Subcutaneous abdominal adipose tissue (tissue), 5 donors: ENCODE measurements around the gene TENT4A.

Experiments
- H3K27ac ChIP-seq: one replicate; pipeline ENCODE4 v1.7.0; 2013; ENCODE audit warnings: low read depth, mild to moderate bottlenecking, inconsistent platforms, low read length, moderate library complexity
- H3K27me3 ChIP-seq, 5 donors: one replicate each; pipeline ENCODE4 v1.7.0; 2013; ENCODE audit warnings: low read length in 5 of 5, inconsistent platforms in 1 of 5; ENCODE audit not compliant: control insufficient read depth in 5 of 5, insufficient read depth in 4 of 5
- H3K36me3 ChIP-seq, 5 donors: one replicate each; pipeline ENCODE4 v1.7.0; 2013; ENCODE audit warnings: low read length in 5 of 5; ENCODE audit not compliant: control insufficient read depth in 5 of 5, insufficient read depth in 5 of 5
- H3K4me1 ChIP-seq, 5 donors: one replicate each; pipeline ENCODE4 v1.7.0; 2013; ENCODE audit warnings: low read length in 5 of 5, mild to moderate bottlenecking in 3 of 5, moderate library complexity in 1 of 5; ENCODE audit not compliant: control insufficient read depth in 5 of 5, insufficient read depth in 5 of 5
- H3K4me3 ChIP-seq, 5 donors: one replicate each; pipeline ENCODE4 v1.7.0; 2013; ENCODE audit warnings: low read length in 5 of 5, low read depth in 1 of 5
- H3K9ac ChIP-seq, 5 donors: one replicate each; pipeline ENCODE4 v1.7.0; 2013; ENCODE audit warnings: low read length in 5 of 5, mild to moderate bottlenecking in 4 of 5, moderate library complexity in 3 of 5
- H3K9me3 ChIP-seq, 5 donors: one replicate each; pipeline ENCODE4 v1.7.0; 2013; ENCODE audit warnings: low read length in 5 of 5; ENCODE audit not compliant: control insufficient read depth in 5 of 5
- donor health status: healthy.
- donor health status: healthy.
- donor health status: healthy.
- donor health status: healthy.
- donor health status: healthy.

Gene TENT4A

DNA sequence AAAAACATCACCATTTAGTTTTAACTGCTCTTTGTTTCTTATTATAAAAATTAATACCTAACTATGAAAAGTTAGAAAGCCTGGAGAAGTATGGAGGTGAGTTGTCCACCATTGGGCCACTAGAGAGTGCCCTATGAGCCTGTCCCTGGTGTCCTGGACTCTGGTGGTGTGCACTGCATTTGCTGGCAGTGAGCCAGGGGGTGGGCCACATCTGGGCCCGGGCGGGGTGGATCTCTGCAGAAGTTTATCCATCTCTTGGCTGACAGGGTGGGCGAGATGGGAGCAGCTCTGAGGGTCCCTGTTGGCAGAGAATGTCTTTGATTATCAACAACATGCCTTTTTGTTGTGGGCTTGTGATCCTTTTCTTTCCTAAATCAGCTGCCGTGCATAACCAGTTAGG is 8.2 kb downstream of the TENT4A start:
- Histone ChIP-seq H3K9ac (peak overlapping the region in 4 of 5 donors; percentile 41 to 65 (median 63)), H3K36me3 (peaks cover 0 to 16% (median 3%) of the 10 kb centered on the region in 5 donors), H3K9me3 (no peaks in the 10 kb centered on the region), H3K4me1 (peaks cover 27 to 91% (median 88%) of the 10 kb centered on the region in 5 donors), H3K4me3 (peak overlapping the region; percentile 48 to 69 (median 58)), H3K27me3 (no peaks in the 10 kb centered on the region), H3K27ac (peak overlapping the region; percentile 88)

DNA sequence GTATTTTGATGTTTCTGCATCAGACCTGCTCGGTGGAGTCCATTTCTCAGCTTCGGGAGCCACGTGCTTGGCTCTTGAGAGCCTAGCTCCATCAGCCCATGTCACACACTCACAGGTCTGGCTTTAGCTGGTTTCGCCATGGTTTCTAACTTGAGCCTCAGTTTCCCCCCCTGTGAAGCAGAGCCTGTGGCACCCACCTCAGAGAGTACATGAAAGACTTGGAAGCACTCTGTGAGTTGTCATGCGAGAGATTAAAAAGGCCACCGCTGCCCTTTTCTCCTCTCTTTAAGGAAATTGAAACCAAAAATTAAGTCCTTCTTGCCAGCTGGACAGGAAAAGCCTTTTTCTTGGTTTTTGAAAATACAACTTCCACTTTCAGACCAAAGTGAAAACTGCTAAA is 8.8 kb downstream of the TENT4A start:
- Histone ChIP-seq H3K4me3 (peak overlapping the region; percentile 48 to 69 (median 58)), H3K4me1 (peaks cover 22 to 91% (median 88%) of the 10 kb centered on the region in 5 donors)

DNA sequence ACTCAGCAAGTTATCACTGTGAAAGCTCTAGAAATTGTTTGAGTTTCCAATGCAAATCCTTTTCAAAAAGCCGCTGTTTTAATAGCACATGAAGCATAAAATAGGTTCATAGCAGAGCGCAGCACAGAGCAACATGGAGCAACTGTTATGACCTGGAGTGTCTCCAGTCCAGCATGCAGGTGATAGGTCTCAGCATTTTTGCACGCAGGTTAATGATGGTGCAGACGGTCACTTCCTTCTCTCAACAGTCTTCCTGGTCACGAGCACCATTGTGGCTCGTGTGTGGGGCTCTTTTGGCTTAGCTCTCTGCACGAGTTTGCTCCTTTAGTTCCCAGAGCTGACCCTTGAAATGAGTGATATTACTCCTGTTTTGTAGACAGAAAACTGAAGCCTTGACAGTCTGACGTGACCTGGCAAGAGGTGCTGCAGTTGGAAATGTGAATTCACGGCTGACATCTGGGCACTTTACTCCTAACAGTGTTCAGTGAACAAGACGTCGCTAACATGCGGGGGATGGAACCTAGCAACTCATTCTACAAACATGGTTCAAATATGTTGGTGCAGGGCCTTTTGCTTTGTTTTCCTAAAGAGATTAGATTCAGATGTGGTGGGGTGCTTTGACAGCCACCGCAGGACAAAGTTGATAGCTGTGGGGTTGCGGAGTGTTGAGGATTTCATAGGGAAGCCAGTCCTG is 10.0 kb downstream of the TENT4A start:
- Histone ChIP-seq H3K9me3 (no peaks in the 10 kb centered on the region), H3K27me3 (no peaks in the 10 kb centered on the region), H3K36me3 (peaks cover 0 to 14% (median 4%) of the 10 kb centered on the region in 5 donors), H3K27ac (no peak overlapping the region), H3K9ac (peak overlapping the region in 1 of 5 donors; percentile 29), H3K4me1 (peaks cover 17 to 91% (median 84%) of the 10 kb centered on the region in 5 donors), H3K4me3 (peak overlapping the region in 1 of 5 donors; percentile 6)

More for the DNA sequence above, 8.8 kb downstream of the TENT4A start:
- Histone ChIP-seq H3K36me3 (peaks cover 0 to 16% (median 4%) of the 10 kb centered on the region in 5 donors), H3K9me3 (no peaks in the 10 kb centered on the region), H3K9ac (peak overlapping the region; percentile 41 to 65 (median 62)), H3K27ac (peak overlapping the region; percentile 88), H3K27me3 (no peaks in the 10 kb centered on the region)

- Histone ChIP-seq H3K4me1 (peaks cover 16 to 87% (median 82%) of the 10 kb centered on the region in 5 donors), H3K27ac (no peak overlapping the region)
Measured at GRCh38 chr5:6723816-6724300, 10.6 kb downstream of the TENT4A start.

DNA sequence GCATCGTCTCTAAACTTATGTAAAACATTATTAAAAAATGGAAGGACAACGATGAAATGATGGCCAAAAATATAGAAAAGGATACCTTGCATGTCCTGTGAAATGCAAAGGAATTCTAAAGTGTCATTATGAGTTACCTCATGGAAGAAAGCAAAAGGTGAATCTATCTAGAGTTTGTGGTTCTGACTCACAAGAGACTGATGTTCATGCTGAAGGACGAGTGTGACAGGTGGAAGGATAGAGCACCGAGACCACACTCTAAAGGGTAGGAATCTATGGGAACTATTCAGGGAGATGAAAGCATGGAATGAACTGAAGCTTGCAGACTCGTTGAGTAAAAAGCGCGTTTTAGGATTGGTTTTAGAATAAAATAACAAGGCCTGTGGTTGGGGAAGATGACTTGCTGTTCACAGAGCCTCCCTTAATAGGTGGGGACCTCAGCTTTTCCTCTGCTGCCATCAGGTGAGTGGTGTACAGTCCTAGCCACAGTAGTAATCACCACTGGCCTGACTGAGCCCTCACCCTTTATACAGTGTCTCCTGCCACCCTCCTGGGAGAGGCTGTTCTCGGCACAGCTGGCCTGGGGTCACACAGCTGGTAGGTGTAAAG is 11.2 kb downstream of the TENT4A start:
- Histone ChIP-seq H3K27ac (no peak overlapping the region), H3K27me3 (no peaks in the 10 kb centered on the region), H3K4me1 (peaks cover 16 to 87% (median 83%) of the 10 kb centered on the region in 5 donors), H3K9me3 (no peaks in the 10 kb centered on the region), H3K36me3 (peaks cover 0 to 11% (median 4%) of the 10 kb centered on the region in 5 donors), H3K4me3 (no peak overlapping the region), H3K9ac (no peak overlapping the region)

More at GRCh38 chr5:6723816-6724300, 10.6 kb downstream of the TENT4A start:
- Histone ChIP-seq H3K36me3 (peaks cover 0 to 11% (median 4%) of the 10 kb centered on the region in 5 donors), H3K9me3 (no peaks in the 10 kb centered on the region), H3K4me3 (no peak overlapping the region), H3K27me3 (no peaks in the 10 kb centered on the region), H3K9ac (no peak overlapping the region)

- no peak overlapping the region for H3K4me3 ChIP-seq
- peaks cover 9 to 87% (median 83%) of the 10 kb centered on the region in 5 donors for H3K4me1 ChIP-seq
- H3K9me3 ChIP-seq, result no peaks in the 10 kb centered on the region
- no peak overlapping the region for H3K9ac ChIP-seq
- no peak overlapping the region for H3K27ac ChIP-seq
- peaks cover 0 to 9% (median 4%) of the 10 kb centered on the region in 5 donors for H3K36me3 ChIP-seq
- no peaks in the 10 kb centered on the region for H3K27me3 ChIP-seq
Measured at GRCh38 chr5:6725421-6725820, 12.2 kb downstream of the TENT4A start.

DNA sequence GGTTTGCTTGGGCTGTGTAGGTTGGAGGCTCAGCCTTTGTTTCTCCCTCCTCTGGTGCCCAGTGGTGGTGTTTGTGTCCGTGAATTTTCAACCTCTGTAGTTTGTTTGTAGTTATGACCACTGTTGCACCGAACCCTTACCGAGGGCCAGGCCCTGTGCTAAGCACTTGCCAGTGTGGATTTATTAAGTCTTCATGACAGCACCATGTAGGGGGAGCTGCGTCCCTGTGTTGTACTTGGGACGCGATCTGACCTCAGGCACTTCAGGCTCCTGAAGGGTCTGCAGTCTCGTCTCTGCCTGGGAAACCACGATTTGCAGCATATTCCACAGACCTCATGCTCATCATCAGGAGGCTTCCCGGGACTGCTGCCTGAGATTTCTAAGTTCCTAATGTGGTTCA is 12.8 kb downstream of the TENT4A start:
- H3K27ac ChIP-seq, result no peak overlapping the region
- H3K9me3 ChIP-seq, result no peaks in the 10 kb centered on the region
- peaks cover 0 to 9% (median 4%) of the 10 kb centered on the region in 5 donors for H3K36me3 ChIP-seq
- no peak overlapping the region for H3K9ac ChIP-seq
- peaks cover 5 to 85% (median 82%) of the 10 kb centered on the region in 5 donors for H3K4me1 ChIP-seq
- no peaks in the 10 kb centered on the region for H3K27me3 ChIP-seq
- no peak overlapping the region for H3K4me3 ChIP-seq

DNA sequence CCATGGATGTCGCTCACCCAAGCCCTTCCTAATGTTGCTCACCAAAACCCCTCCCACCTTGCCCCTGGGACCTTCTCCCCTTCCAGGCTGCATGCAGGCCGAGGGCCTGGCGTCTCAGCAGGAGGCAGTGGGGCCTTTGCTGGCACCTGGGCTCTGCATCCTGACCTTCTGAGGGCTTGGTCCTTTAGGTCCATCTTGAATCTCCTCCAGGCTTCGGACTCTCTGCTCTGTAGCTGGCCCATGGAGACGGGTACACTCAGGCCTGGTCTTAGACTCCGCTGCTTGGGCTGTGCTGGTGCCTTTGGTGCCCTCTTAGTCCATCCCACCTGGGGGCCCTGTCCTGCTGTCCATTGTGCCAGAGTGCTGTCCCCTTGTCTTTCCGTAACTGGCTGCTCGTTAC is 14.0 kb downstream of the TENT4A start:
- peaks cover 0 to 9% (median 4%) of the 10 kb centered on the region in 5 donors for H3K36me3 ChIP-seq
- H3K4me3 ChIP-seq, result no peak overlapping the region
- H3K4me1 ChIP-seq, result peaks cover 4 to 85% (median 82%) of the 10 kb centered on the region in 5 donors
- H3K9ac ChIP-seq, result no peak overlapping the region
- no peaks in the 10 kb centered on the region for H3K9me3 ChIP-seq
- no peaks in the 10 kb centered on the region for H3K27me3 ChIP-seq
- H3K27ac ChIP-seq, result no peak overlapping the region

GRCh38 chr5:6728011-6728794 is 15.0 kb downstream of the TENT4A start:
- peaks cover 0 to 9% (median 4%) of the 10 kb centered on the region in 5 donors for H3K36me3 ChIP-seq
- peaks cover 5 to 85% (median 82%) of the 10 kb centered on the region in 5 donors for H3K4me1 ChIP-seq
- H3K27ac ChIP-seq, result no peak overlapping the region

More at GRCh38 chr5:6728011-6728794, 15.0 kb downstream of the TENT4A start:
- no peaks in the 10 kb centered on the region for H3K27me3 ChIP-seq
- H3K4me3 ChIP-seq, result no peak overlapping the region
- no peak overlapping the region for H3K9ac ChIP-seq
- H3K9me3 ChIP-seq, result no peaks in the 10 kb centered on the region
